Measurements from ENCODE around the gene GLCCI1.

GLCCI1 gene

GRCh38 chr7:8105449-8106095 lies 137.0 kb downstream of the GLCCI1 start:
- TF ChIP-seq CTCF (IDR thresholded peaks at IDR 0.05) = no peak
- Histone ChIP-seq H3K27ac (no peak overlapping the region), H3K4me3 (no peak overlapping the region)
- no peak for DNase-seq (ENCODE audit: low spot score)

GRCh38 chr7:8109196-8110022 lies 140.8 kb downstream of the GLCCI1 start:
- TF ChIP-seq CTCF (IDR thresholded peaks at IDR 0.05) = no peak
- DNase-seq (ENCODE audit: low spot score) = no peak
- Histone ChIP-seq H3K27ac (no peak overlapping the region), H3K4me3 (no peak overlapping the region)

GRCh38 chr7:8111282-8111960 lies 142.8 kb downstream of the GLCCI1 start:
- no peak for DNase-seq (ENCODE audit: low spot score)
- H3K27ac ChIP-seq = no peak overlapping the region
- TF ChIP-seq CTCF (IDR thresholded peaks at IDR 0.05) = no peak
- no peak overlapping the region for H3K4me3 ChIP-seq

GRCh38 chr7:8112685-8113084 lies 144.1 kb downstream of the GLCCI1 start:
- H3K4me3 ChIP-seq = no peak overlapping the region
- no peak for TF ChIP-seq CTCF (IDR thresholded peaks at IDR 0.05)
- no peak overlapping the region for H3K27ac ChIP-seq
- no peak for DNase-seq (ENCODE audit: low spot score)

GRCh38 chr7:8113184-8113583 lies 144.6 kb downstream of the GLCCI1 start:
- Histone ChIP-seq H3K4me3 (no peak overlapping the region), H3K27ac (no peak overlapping the region)
- no peak for DNase-seq (ENCODE audit: low spot score)
- no peak for TF ChIP-seq CTCF (IDR thresholded peaks at IDR 0.05)

- DNase-seq (ENCODE audit: low spot score) = no peak
- no peak overlapping the region for H3K27ac ChIP-seq
- no peak overlapping the region for H3K4me3 ChIP-seq
- no peak for TF ChIP-seq CTCF (IDR thresholded peaks at IDR 0.05)
Observed at GRCh38 chr7:8114175-8114574, 145.6 kb downstream of the GLCCI1 start.

Measured in coronary artery (tissue), 2 donors.